OCI-LY7 (cell line): ENCODE measurements around the gene LUZP1. TPM values are rescaled to one million over a fixed set of nuclear protein-coding genes. Genes with fewer than 3 reads are reported as not detected.

ENCODE experiments used
- Bru-seq: library from RNA; stranded (reverse); fragments of 400-500 nt; gene quantifications from one replicate; lab custom pipeline; 2021; lab: Mats Ljungman, UMichigan
- BruChase-seq, 2 experiments: library from RNA; stranded (reverse); fragments of 400-500 nt; gene quantifications; one replicate each; lab custom pipeline; 2021; lab: Mats Ljungman, UMichigan
- BruUV-seq: library from RNA; stranded (reverse); fragments of 400-500 nt; replicated peaks from 2 replicates; lab custom pipeline; 2021; lab: Mats Ljungman, UMichigan
- CTCF ChIA-PET: fragments of 300-600 bp; sonication (Branson Sonifier 250); formaldehyde crosslinking; loops from one replicate; lab custom pipeline; 2022; ENCODE audit warnings: antibody characterized with exemption; ENCODE audit not compliant: unreplicated experiment; lab: Charles Lee
- POLR2A ChIA-PET: fragments of 300-600 bp; sonication (Branson Sonifier 250); formaldehyde crosslinking; loops from one replicate; lab custom pipeline; 2022; ENCODE audit warnings: antibody characterized with exemption; lab: Charles Lee
- DNase-seq: peaks from one replicate; pipeline ENCODE4 v3.0.0-alpha.2; 2015; ENCODE audit warnings: low spot score
- H2AFZ ChIP-seq: fragments of 200-600 bp; sonication (generic), shearing (Covaris generic); 2 replicates; pipeline ENCODE4 v1.6.1; 2014; ENCODE audit warnings: mild to moderate bottlenecking, antibody characterized with exemption, low read length, moderate library complexity
- H3K27ac ChIP-seq: fragments of 200-600 bp; sonication (generic); 2 replicates; pipeline ENCODE4 v1.5.1; 2014; ENCODE audit warnings: mixed run types, low read depth, mild to moderate bottlenecking, moderate library complexity, low read length, inconsistent platforms; ENCODE audit not compliant: poor library complexity, severe bottlenecking
- H3K36me3 ChIP-seq: fragments of 200-600 bp; sonication (generic); 2 replicates; pipeline ENCODE4 v1.6.1; 2014; ENCODE audit warnings: mild to moderate bottlenecking, antibody characterized with exemption, low read length, moderate library complexity, mixed read lengths; ENCODE audit not compliant: insufficient read depth
- H3K4me1 ChIP-seq: fragments of 200-600 bp; sonication (generic); 2 replicates; pipeline ENCODE4 v1.5.1; 2014; ENCODE audit warnings: mild to moderate bottlenecking, low read length; ENCODE audit not compliant: insufficient read depth, poor library complexity, severe bottlenecking
- H3K4me2 ChIP-seq: fragments of 200-600 bp; sonication (generic); 2 replicates; pipeline ENCODE4 v1.6.1; 2014; ENCODE audit warnings: mild to moderate bottlenecking, low read length
- H3K4me3 ChIP-seq: fragments of 200-600 bp; sonication (generic); 2 replicates; pipeline ENCODE4 v1.5.1; 2014; ENCODE audit warnings: mild to moderate bottlenecking, low read depth, low read length; ENCODE audit not compliant: poor library complexity, severe bottlenecking
- H3K79me2 ChIP-seq: fragments of 200-600 bp; sonication (generic); 2 replicates; pipeline ENCODE4 v1.6.1; 2016; ENCODE audit warnings: low read depth, mild to moderate bottlenecking, low read length, moderate library complexity, mixed read lengths; ENCODE audit not compliant: insufficient read depth
- H3K9me2 ChIP-seq: fragments of 200-600 bp; sonication (generic); 2 replicates; pipeline ENCODE4 v1.6.1; 2016; ENCODE audit warnings: mild to moderate bottlenecking, low read length, mixed read lengths; ENCODE audit not compliant: insufficient read depth
- H3K9me3 ChIP-seq: fragments of 200-600 bp; sonication (generic); 2 replicates; pipeline ENCODE4 v1.6.1; 2014; ENCODE audit warnings: mild to moderate bottlenecking, mixed run types, low read length, mixed read lengths
- H4K20me1 ChIP-seq: fragments of 200-600 bp; sonication (generic); 2 replicates; pipeline ENCODE4 v1.6.1; 2014; ENCODE audit warnings: mild to moderate bottlenecking, antibody characterized with exemption, low read length, moderate library complexity, mixed read lengths; ENCODE audit not compliant: insufficient read depth
- EZH2phosphoT487 ChIP-seq: fragments of 200-600 bp; sonication (generic); IDR thresholded peaks from 2 replicates; pipeline ENCODE4 v1.6.1; 2018; ENCODE audit warnings: low read depth, borderline replicate concordance, mild to moderate bottlenecking, mixed run types, antibody characterized with exemption, low read length, moderate library complexity, mixed read lengths
- intact Hi-C: fragments of 100-400 bp; cut with micrococcal nuclease; formaldehyde crosslinking; loops from one replicate; pipeline ENCODE4 v1.10.0; 2022; ENCODE audit not compliant: unreplicated experiment
- long read RNA-seq: library from polyadenylated mRNA; stranded (forward); transcript quantifications from one replicate; pipeline ENCODE4 v2.0.0, GENCODE V29; 2022
- total RNA-seq, 2 experiments: library from RNA; depleted of rRNA in 1 of 2; stranded (reverse); fragments of >200 nt in 1 of 2; shearing (Covaris generic) in 1 of 2; gene quantifications; 2 replicates each; pipeline ENCODE4 v1.2.3, GENCODE V29; 2014 to 2022
- TF ChIP-seq, protein P1 (sequence below): fragments of 200-600 bp; sonication (generic); conservative IDR thresholded peaks from 2 replicates; pipeline ENCODE4 v1.5.1; 2014; ENCODE audit warnings: mild to moderate bottlenecking, antibody characterized with exemption, low read length, moderate library complexity, mixed read lengths

Gene LUZP1
- total RNA-seq (2014; rRNA removed; shearing (Covaris generic)): 7.6 and 8.5 TPM in 2 replicates
- total RNA-seq (2022): 10.3 and 13.6 TPM in 2 replicates
- Bru-seq, nascent RNA: percentile 67 among the genes with signal in this experiment
- percentile 61 among the genes with signal in this experiment for BruChase-seq, experiment 1, labeled RNA remaining after a 6-hour chase
- BruChase-seq, experiment 2, labeled RNA remaining after a 2-hour chase: percentile 66 among the genes with signal in this experiment
- long read RNA-seq, partial matches to known transcripts: 2 of 3 reads
- long read RNA-seq, other reads (novel, unspliced or antisense): 1 of 3 reads

GRCh38 chr1:23168445-23169194, at the start of gene LUZP1:
Gene LUZP1 (minus strand): TSS chr1:23168856.
- intact Hi-C loops: no loop called here
- DNase-seq: peak; percentile 85

GRCh38 chr1:23217421-23218115, 48.9 kb upstream of the LUZP1 start, which contains the start of gene HTR1D:
Gene HTR1D (minus strand): TSS chr1:23217502. CDS start chr1:23194219, 23,283 bp downstream.
- TF ChIP-seq EZH2phosphoT487: no peak
- TF ChIP-seq, protein P1, sequence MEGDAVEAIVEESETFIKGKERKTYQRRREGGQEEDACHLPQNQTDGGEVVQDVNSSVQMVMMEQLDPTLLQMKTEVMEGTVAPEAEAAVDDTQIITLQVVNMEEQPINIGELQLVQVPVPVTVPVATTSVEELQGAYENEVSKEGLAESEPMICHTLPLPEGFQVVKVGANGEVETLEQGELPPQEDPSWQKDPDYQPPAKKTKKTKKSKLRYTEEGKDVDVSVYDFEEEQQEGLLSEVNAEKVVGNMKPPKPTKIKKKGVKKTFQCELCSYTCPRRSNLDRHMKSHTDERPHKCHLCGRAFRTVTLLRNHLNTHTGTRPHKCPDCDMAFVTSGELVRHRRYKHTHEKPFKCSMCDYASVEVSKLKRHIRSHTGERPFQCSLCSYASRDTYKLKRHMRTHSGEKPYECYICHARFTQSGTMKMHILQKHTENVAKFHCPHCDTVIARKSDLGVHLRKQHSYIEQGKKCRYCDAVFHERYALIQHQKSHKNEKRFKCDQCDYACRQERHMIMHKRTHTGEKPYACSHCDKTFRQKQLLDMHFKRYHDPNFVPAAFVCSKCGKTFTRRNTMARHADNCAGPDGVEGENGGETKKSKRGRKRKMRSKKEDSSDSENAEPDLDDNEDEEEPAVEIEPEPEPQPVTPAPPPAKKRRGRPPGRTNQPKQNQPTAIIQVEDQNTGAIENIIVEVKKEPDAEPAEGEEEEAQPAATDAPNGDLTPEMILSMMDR: no peak
- intact Hi-C loops: no loop called here
- H4K20me1 ChIP-seq: no peaks in the 10 kb centered on the region
- no peaks in the 10 kb centered on the region for H3K9me3 ChIP-seq
- BruUV-seq: no TSS peak
- H3K4me1 ChIP-seq: no peaks in the 10 kb centered on the region
- no peaks in the 10 kb centered on the region for H3K79me2 ChIP-seq
- ChIA-PET CTCF (interaction anchor here (0.6 kb wide), 1 partner anchor 817 kb away, joined by 3 read pairs; no protein-coding TSS in a partner anchor), POLR2A (no interaction called here)
- no peak within 1 kb of the TSS for H2AFZ ChIP-seq
- H3K4me3 ChIP-seq: no peak within 1 kb of the TSS
- H3K9me2 ChIP-seq: no peaks in the 10 kb centered on the region
- no peaks in the 10 kb centered on the region for H3K36me3 ChIP-seq
- H3K4me2 ChIP-seq: no peak within 1 kb of the TSS
- H3K27ac ChIP-seq: no peak within 1 kb of the TSS
- no peak for DNase-seq

More at GRCh38 chr1:23168445-23169194, at the start of gene LUZP1:
- H3K4me2 ChIP-seq: peak within 1 kb of the TSS; percentile 96
- H2AFZ ChIP-seq: peak within 1 kb of the TSS; percentile 87
- H3K36me3 ChIP-seq: no peaks in the 10 kb centered on the region
- TF ChIP-seq, protein P1: no peak
- peak within 1 kb of the TSS; percentile 55 for H3K27ac ChIP-seq
- peaks cover 36% of the 10 kb centered on the region for H3K79me2 ChIP-seq
- POLR2A ChIA-PET: interaction anchor here (0.6 to 2.1 kb wide), 7 partner anchors 9 to 1227 kb away, joined by 3 to 5 read pairs (median 3); no protein-coding TSS in a partner anchor
- BruUV-seq: no TSS peak
- peaks cover 13% of the 10 kb centered on the region for H4K20me1 ChIP-seq
- peaks cover 42% of the 10 kb centered on the region for H3K4me1 ChIP-seq
- CTCF ChIA-PET: interaction anchor here (0.6 kb wide), 1 partner anchor 139 kb away, joined by 3 read pairs; no protein-coding TSS in a partner anchor
- peak within 1 kb of the TSS; percentile 99 for H3K4me3 ChIP-seq
- H3K9me3 ChIP-seq: no peaks in the 10 kb centered on the region
- no peaks in the 10 kb centered on the region for H3K9me2 ChIP-seq
